ENCODE data around the gene ACOXL.

- TF ChIP-seq CTCF (IDR thresholded peaks at IDR 0.05) (no peak), POLR2A (IDR thresholded peaks at IDR 0.05) (no peak)
Measured at GRCh38 chr2:111164078-111164477, 431.7 kb downstream of the ACOXL start.
